Upper lobe of left lung (tissue), 4 donors: ENCODE results near the gene SULT2B1.

ENCODE experiments used
- CTCF ChIP-seq, 6 experiments: fragments of 450-650 bp in 4 of 6; fragments of 200-600 bp in 2 of 6; sonication (generic) in 2 of 6; IDR thresholded peaks; one replicate each; pipeline ENCODE4 v1.5.1; 2016 to 2019; ENCODE audit warnings: antibody characterized with exemption in 6 of 6
- POLR2A ChIP-seq, 4 donors: fragments of 450-650 bp; IDR thresholded peaks; one replicate each; pipeline ENCODE4 v1.5.1; 2016 to 2017; ENCODE audit warnings: antibody characterized with exemption in 4 of 4, mild to moderate bottlenecking in 2 of 4

- TF ChIP-seq CTCF (IDR thresholded peaks at IDR 0.05) = no peak
- TF ChIP-seq POLR2A (IDR thresholded peaks at IDR 0.05) = no peak
Measured at GRCh38 chr19:48539503-48540096, 12.4 kb upstream of the SULT2B1 start.
